ENCODE results near the gene OR8D4. TPM values are rescaled to one million over a fixed set of nuclear protein-coding genes. Genes with fewer than 3 reads are reported as not detected.

Gene OR8D4
- total and polyA plus RNA-seq, 12 donors = not detected

DNA sequence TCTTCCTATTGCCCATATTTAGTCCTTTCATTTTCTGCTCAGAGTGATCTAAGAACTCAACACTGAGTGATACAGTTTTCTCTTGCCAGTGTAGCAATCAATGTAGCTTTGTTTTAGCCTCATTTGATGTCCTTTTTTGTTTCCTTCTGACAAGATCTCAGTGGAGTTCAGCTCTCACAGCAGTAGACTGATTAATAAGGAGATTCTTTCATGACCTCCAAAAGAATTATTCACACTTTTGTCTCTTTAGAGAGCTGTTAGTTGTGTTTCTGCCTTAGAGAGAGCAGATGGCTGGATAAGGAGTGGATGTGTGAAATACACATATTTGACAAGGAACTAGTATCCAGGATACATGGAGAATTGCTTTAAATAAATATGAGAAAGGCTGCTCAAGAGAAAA is 9.9 kb upstream of the OR8D4 start:
- intact Hi-C loops (cut with DNase I) = no loop called here
- Histone ChIP-seq H3K9me3 (no peaks in the 10 kb centered on the region), H3K27me3 (no peaks in the 10 kb centered on the region), H3K4me1 (no peaks in the 10 kb centered on the region), H3K36me3 (no peaks in the 10 kb centered on the region), H3K27ac (no peak overlapping the region), H3K4me3 (no peak overlapping the region)
- DNase-seq (no peak), ATAC-seq (no peak)
- TF ChIP-seq, protein P1, sequence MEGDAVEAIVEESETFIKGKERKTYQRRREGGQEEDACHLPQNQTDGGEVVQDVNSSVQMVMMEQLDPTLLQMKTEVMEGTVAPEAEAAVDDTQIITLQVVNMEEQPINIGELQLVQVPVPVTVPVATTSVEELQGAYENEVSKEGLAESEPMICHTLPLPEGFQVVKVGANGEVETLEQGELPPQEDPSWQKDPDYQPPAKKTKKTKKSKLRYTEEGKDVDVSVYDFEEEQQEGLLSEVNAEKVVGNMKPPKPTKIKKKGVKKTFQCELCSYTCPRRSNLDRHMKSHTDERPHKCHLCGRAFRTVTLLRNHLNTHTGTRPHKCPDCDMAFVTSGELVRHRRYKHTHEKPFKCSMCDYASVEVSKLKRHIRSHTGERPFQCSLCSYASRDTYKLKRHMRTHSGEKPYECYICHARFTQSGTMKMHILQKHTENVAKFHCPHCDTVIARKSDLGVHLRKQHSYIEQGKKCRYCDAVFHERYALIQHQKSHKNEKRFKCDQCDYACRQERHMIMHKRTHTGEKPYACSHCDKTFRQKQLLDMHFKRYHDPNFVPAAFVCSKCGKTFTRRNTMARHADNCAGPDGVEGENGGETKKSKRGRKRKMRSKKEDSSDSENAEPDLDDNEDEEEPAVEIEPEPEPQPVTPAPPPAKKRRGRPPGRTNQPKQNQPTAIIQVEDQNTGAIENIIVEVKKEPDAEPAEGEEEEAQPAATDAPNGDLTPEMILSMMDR (IDR thresholded peaks at IDR 0.05) = no peak

DNA sequence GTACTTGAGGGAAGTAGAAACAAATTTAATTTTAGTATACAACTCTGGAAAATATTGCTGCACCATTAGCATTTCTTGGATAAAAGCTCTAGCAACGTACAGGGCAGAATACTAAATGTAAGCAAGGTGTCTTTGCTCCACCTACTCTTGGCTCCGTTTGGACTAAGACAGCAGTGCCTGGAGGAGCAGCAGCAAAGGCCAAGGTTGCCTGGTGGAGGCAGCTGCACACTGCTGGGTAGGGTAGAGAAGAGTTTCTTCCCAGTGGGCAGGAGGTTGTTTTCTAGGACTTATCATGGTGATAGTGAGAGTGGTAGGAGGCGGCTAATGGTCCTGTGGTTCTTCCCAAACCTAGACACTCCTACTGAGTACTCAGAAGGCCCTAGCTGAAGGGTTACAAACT is 2.2 kb upstream of the OR8D4 start:
- Histone ChIP-seq H3K27ac (no peak overlapping the region), H3K9me3 (peaks cover 0 to 2% (median 0%) of the 10 kb centered on the region in 11 donors), H3K4me1 (no peaks in the 10 kb centered on the region), H3K4me3 (no peak overlapping the region), H3K36me3 (no peaks in the 10 kb centered on the region), H3K27me3 (peaks cover 0 to 5% (median 0%) of the 10 kb centered on the region in 7 donors)
- WGBS, 2 donors = 66% methylated on average over 3 of the region's 3 CpGs
- no peak for ATAC-seq
- no peak for DNase-seq
- TF ChIP-seq, protein P1 (IDR thresholded peaks at IDR 0.05) = no peak
- intact Hi-C loops (cut with DNase I) = no loop called here

- Histone ChIP-seq H3K27ac (no peak overlapping the region), H3K27me3 (peaks cover 0 to 5% (median 0%) of the 10 kb centered on the region in 7 donors), H3K36me3 (no peaks in the 10 kb centered on the region), H3K9me3 (peaks cover 0 to 2% (median 0%) of the 10 kb centered on the region in 11 donors), H3K4me3 (no peak overlapping the region), H3K4me1 (no peaks in the 10 kb centered on the region)
- DNase-seq = no peak
- no peak for ATAC-seq
- TF ChIP-seq, protein P1 (IDR thresholded peaks at IDR 0.05) = no peak
- 77 to 80% methylated on average over 2 of the region's 2 CpGs for WGBS, 2 donors
- intact Hi-C loops (cut with DNase I) = no loop called here
These were observed 2.0 kb downstream of the OR8D4 start for GRCh38 chr11:123903932-123904331.

- no peaks in the 10 kb centered on the region for H3K4me1 ChIP-seq
- no peak overlapping the region for H3K4me3 ChIP-seq
- H3K27me3 ChIP-seq = peaks cover 0 to 5% (median 0%) of the 10 kb centered on the region in 7 donors
- DNase-seq = no peak
- WGBS, 2 donors = 57 to 64% methylated on average over 3 of the region's 3 CpGs
- ATAC-seq = no peak
- no peaks in the 10 kb centered on the region for H3K36me3 ChIP-seq
- TF ChIP-seq, protein P1 (IDR thresholded peaks at IDR 0.05) = no peak
- intact Hi-C loops (cut with DNase I) = no loop called here
- H3K9me3 ChIP-seq = peaks cover 0 to 2% (median 0%) of the 10 kb centered on the region in 11 donors
- no peak overlapping the region for H3K27ac ChIP-seq
These were observed 3.0 kb downstream of the OR8D4 start for GRCh38 chr11:123904932-123905331.
